ENCODE data around the gene ARHGAP1. TPM values are rescaled to one million over a fixed set of nuclear protein-coding genes. Genes with fewer than 3 reads are reported as not detected.

The ARHGAP1 gene
- total RNA-seq, 1 experiment from 2014 or later = 65.4 TPM

- no peak for TF ChIP-seq CTCF (IDR thresholded peaks at IDR 0.05; ENCODE audit: unreplicated experiment)
- Mint-ChIP-seq H3K4me1 (ENCODE audit: low read depth, unreplicated experiment) (no peaks in the 10 kb centered on the region), H3K27me3 (ENCODE audit: unreplicated experiment) (no peaks in the 10 kb centered on the region), H3K36me3 (ENCODE audit: insufficient read depth, unreplicated experiment) (peaks cover 34% of the 10 kb centered on the region), H3K4me3 (ENCODE audit: low read depth, unreplicated experiment) (no peak overlapping the region), H3K9me3 (ENCODE audit: low read depth, unreplicated experiment) (no peaks in the 10 kb centered on the region), H3K27ac (ENCODE audit: unreplicated experiment) (no peak overlapping the region)
- no TSS peak for BruUV-seq (replicated peaks)
- intact Hi-C loops (cut with micrococcal nuclease; ENCODE audit: unreplicated experiment) = no loop called here
- no peak for DNase-seq
- CTCF ChIA-PET = interaction anchor here (1.0 kb wide), 1 partner anchor 9 kb away, joined by 3 read pairs; no protein-coding TSS in a partner anchor
Measured at GRCh38 chr11:46667043-46667481, 33.4 kb downstream of the ARHGAP1 start.

GRCh38 chr11:46666516-46666915 is 33.9 kb downstream of the ARHGAP1 start:
- H3K9me3 Mint-ChIP-seq (ENCODE audit: low read depth, unreplicated experiment) = no peaks in the 10 kb centered on the region
- no peaks in the 10 kb centered on the region for H3K27me3 Mint-ChIP-seq (ENCODE audit: unreplicated experiment)
- no peak for TF ChIP-seq CTCF (IDR thresholded peaks at IDR 0.05; ENCODE audit: unreplicated experiment)
- H3K4me3 Mint-ChIP-seq (ENCODE audit: low read depth, unreplicated experiment) = no peak overlapping the region
- no peak for DNase-seq
- intact Hi-C loops (cut with micrococcal nuclease; ENCODE audit: unreplicated experiment) = no loop called here
- H3K4me1 Mint-ChIP-seq (ENCODE audit: low read depth, unreplicated experiment) = no peaks in the 10 kb centered on the region
- H3K27ac Mint-ChIP-seq (ENCODE audit: unreplicated experiment) = no peak overlapping the region
- CTCF ChIA-PET = interaction anchor here (1.0 kb wide), 1 partner anchor 9 kb away, joined by 3 read pairs; no protein-coding TSS in a partner anchor
- peaks cover 38% of the 10 kb centered on the region for H3K36me3 Mint-ChIP-seq (ENCODE audit: insufficient read depth, unreplicated experiment)
- no TSS peak for BruUV-seq (replicated peaks)

GRCh38 chr11:46665356-46665755 is 35.1 kb downstream of the ARHGAP1 start:
- peaks cover 40% of the 10 kb centered on the region for H3K36me3 Mint-ChIP-seq (ENCODE audit: insufficient read depth, unreplicated experiment)
- no peaks in the 10 kb centered on the region for H3K9me3 Mint-ChIP-seq (ENCODE audit: low read depth, unreplicated experiment)
- intact Hi-C loops (cut with micrococcal nuclease; ENCODE audit: unreplicated experiment) = no loop called here
- no peaks in the 10 kb centered on the region for H3K27me3 Mint-ChIP-seq (ENCODE audit: unreplicated experiment)
- CTCF ChIA-PET = no interaction called here
- BruUV-seq (replicated peaks) = no TSS peak
- no peak overlapping the region for H3K4me3 Mint-ChIP-seq (ENCODE audit: low read depth, unreplicated experiment)
- no peaks in the 10 kb centered on the region for H3K4me1 Mint-ChIP-seq (ENCODE audit: low read depth, unreplicated experiment)
- DNase-seq = no peak
- no peak for TF ChIP-seq CTCF (IDR thresholded peaks at IDR 0.05; ENCODE audit: unreplicated experiment)
- no peak overlapping the region for H3K27ac Mint-ChIP-seq (ENCODE audit: unreplicated experiment)

- no peak for DNase-seq
- H3K27ac Mint-ChIP-seq (ENCODE audit: unreplicated experiment) = no peak overlapping the region
- H3K27me3 Mint-ChIP-seq (ENCODE audit: unreplicated experiment) = no peaks in the 10 kb centered on the region
- no peak for TF ChIP-seq CTCF (IDR thresholded peaks at IDR 0.05; ENCODE audit: unreplicated experiment)
- no TSS peak for BruUV-seq (replicated peaks)
- no peaks in the 10 kb centered on the region for H3K4me1 Mint-ChIP-seq (ENCODE audit: low read depth, unreplicated experiment)
- intact Hi-C loops (cut with micrococcal nuclease; ENCODE audit: unreplicated experiment) = no loop called here
- no peak overlapping the region for H3K4me3 Mint-ChIP-seq (ENCODE audit: low read depth, unreplicated experiment)
- peaks cover 36% of the 10 kb centered on the region for H3K36me3 Mint-ChIP-seq (ENCODE audit: insufficient read depth, unreplicated experiment)
- H3K9me3 Mint-ChIP-seq (ENCODE audit: low read depth, unreplicated experiment) = no peaks in the 10 kb centered on the region
- CTCF ChIA-PET = no interaction called here
Measured at GRCh38 chr11:46664612-46665011, 35.8 kb downstream of the ARHGAP1 start.

Measured in Calu3 (cell line).